Measurements from ENCODE around the gene B3GNT3. TPM values are rescaled to one million over a fixed set of nuclear protein-coding genes. Genes with fewer than 3 reads are reported as not detected.

Gene B3GNT3
- total RNA-seq, 1 donor from 2014 or later: not detected

GRCh38 chr19:17787274-17787913 lies 7.5 kb upstream of the B3GNT3 start:
- no peak for DNase-seq (ENCODE audit: low read depth, low spot score)
- H3K4me1 Mint-ChIP-seq: peaks cover 11% of the 10 kb centered on the region
- H3K9me3 Mint-ChIP-seq: no peaks in the 10 kb centered on the region
- peaks cover 23% of the 10 kb centered on the region for H3K27me3 Mint-ChIP-seq (ENCODE audit: low read depth)
- no peak for TF ChIP-seq CTCF (conservative IDR thresholded peaks at IDR 0.05)
- H3K27ac Mint-ChIP-seq (ENCODE audit: unreplicated experiment): no peak overlapping the region
- no peak overlapping the region for H3K4me3 Mint-ChIP-seq
- H3K36me3 Mint-ChIP-seq (ENCODE audit: low read depth): no peaks in the 10 kb centered on the region

GRCh38 chr19:17788632-17789031 lies 6.3 kb upstream of the B3GNT3 start:
- no peak for DNase-seq (ENCODE audit: low read depth, low spot score)
- peaks cover 34% of the 10 kb centered on the region for H3K27me3 Mint-ChIP-seq (ENCODE audit: low read depth)
- no peak for TF ChIP-seq CTCF (conservative IDR thresholded peaks at IDR 0.05)
- H3K9me3 Mint-ChIP-seq: no peaks in the 10 kb centered on the region
- no peak overlapping the region for H3K4me3 Mint-ChIP-seq
- no peaks in the 10 kb centered on the region for H3K36me3 Mint-ChIP-seq (ENCODE audit: low read depth)
- peaks cover 11% of the 10 kb centered on the region for H3K4me1 Mint-ChIP-seq
- no peak overlapping the region for H3K27ac Mint-ChIP-seq (ENCODE audit: unreplicated experiment)

GRCh38 chr19:17790059-17790780 lies 4.7 kb upstream of the B3GNT3 start:
- H3K4me1 Mint-ChIP-seq: peaks cover 5% of the 10 kb centered on the region
- H3K27me3 Mint-ChIP-seq (ENCODE audit: low read depth): peaks cover 50% of the 10 kb centered on the region
- H3K36me3 Mint-ChIP-seq (ENCODE audit: low read depth): no peaks in the 10 kb centered on the region
- DNase-seq (ENCODE audit: low read depth, low spot score): no peak
- no peak for TF ChIP-seq CTCF (conservative IDR thresholded peaks at IDR 0.05)
- H3K27ac Mint-ChIP-seq (ENCODE audit: unreplicated experiment): no peak overlapping the region
- H3K4me3 Mint-ChIP-seq: no peak overlapping the region
- no peaks in the 10 kb centered on the region for H3K9me3 Mint-ChIP-seq

- Mint-ChIP-seq H3K4me1 (peaks cover 5% of the 10 kb centered on the region), H3K4me3 (no peak overlapping the region), H3K36me3 (ENCODE audit: low read depth) (no peaks in the 10 kb centered on the region), H3K27ac (ENCODE audit: unreplicated experiment) (no peak overlapping the region), H3K9me3 (no peaks in the 10 kb centered on the region), H3K27me3 (ENCODE audit: low read depth) (peaks cover 77% of the 10 kb centered on the region)
- no peak for DNase-seq (ENCODE audit: low read depth, low spot score)
- TF ChIP-seq CTCF (conservative IDR thresholded peaks at IDR 0.05): no peak
These were observed 567 bp upstream of the B3GNT3 start for GRCh38 chr19:17794412-17794730.

- H3K4me3 Mint-ChIP-seq: no peak overlapping the region
- no peaks in the 10 kb centered on the region for H3K9me3 Mint-ChIP-seq
- no peak for DNase-seq (ENCODE audit: low read depth, low spot score)
- H3K36me3 Mint-ChIP-seq (ENCODE audit: low read depth): no peaks in the 10 kb centered on the region
- H3K27me3 Mint-ChIP-seq (ENCODE audit: low read depth): peaks cover 74% of the 10 kb centered on the region
- TF ChIP-seq CTCF (conservative IDR thresholded peaks at IDR 0.05): no peak
- peaks cover 5% of the 10 kb centered on the region for H3K4me1 Mint-ChIP-seq
- no peak overlapping the region for H3K27ac Mint-ChIP-seq (ENCODE audit: unreplicated experiment)
These were observed 538 bp downstream of the B3GNT3 start for GRCh38 chr19:17795495-17795856.
